Measurements from ENCODE around the gene LRP1. TPM values are rescaled to one million over a fixed set of nuclear protein-coding genes. Genes with fewer than 3 reads are reported as not detected.

The LRP1 gene
- total RNA-seq, 1 donor from 2014 or later, result 0.95 TPM

- ATAC-seq (ENCODE audit: low read depth) (no peak), DNase-seq (no peak)
- Mint-ChIP-seq H3K4me1 (peaks cover 88% of the 10 kb centered on the region), H3K36me3 (ENCODE audit: low read depth) (peaks cover 54% of the 10 kb centered on the region), H3K27me3 (no peaks in the 10 kb centered on the region), H3K4me3 (peak overlapping the region; percentile 98), H3K9me3 (no peaks in the 10 kb centered on the region), H3K27ac (peak overlapping the region; percentile 97)
- intact Hi-C loops (cut with micrococcal nuclease), result no loop called here
- ChIA-PET POLR2A (interaction anchor here (3.9 to 10.6 kb wide), 2 partner anchors 8 to 15 kb away, joined by 65 to 268 read pairs; partner anchors contain the start of gene NXPH4), CTCF (interaction anchor here (2.6 to 20.9 kb wide), 2 partner anchors 8 to 15 kb away, joined by 35 to 390 read pairs; partner anchors contain the start of gene NXPH4)
- TF ChIP-seq, protein P1, sequence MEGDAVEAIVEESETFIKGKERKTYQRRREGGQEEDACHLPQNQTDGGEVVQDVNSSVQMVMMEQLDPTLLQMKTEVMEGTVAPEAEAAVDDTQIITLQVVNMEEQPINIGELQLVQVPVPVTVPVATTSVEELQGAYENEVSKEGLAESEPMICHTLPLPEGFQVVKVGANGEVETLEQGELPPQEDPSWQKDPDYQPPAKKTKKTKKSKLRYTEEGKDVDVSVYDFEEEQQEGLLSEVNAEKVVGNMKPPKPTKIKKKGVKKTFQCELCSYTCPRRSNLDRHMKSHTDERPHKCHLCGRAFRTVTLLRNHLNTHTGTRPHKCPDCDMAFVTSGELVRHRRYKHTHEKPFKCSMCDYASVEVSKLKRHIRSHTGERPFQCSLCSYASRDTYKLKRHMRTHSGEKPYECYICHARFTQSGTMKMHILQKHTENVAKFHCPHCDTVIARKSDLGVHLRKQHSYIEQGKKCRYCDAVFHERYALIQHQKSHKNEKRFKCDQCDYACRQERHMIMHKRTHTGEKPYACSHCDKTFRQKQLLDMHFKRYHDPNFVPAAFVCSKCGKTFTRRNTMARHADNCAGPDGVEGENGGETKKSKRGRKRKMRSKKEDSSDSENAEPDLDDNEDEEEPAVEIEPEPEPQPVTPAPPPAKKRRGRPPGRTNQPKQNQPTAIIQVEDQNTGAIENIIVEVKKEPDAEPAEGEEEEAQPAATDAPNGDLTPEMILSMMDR (IDR thresholded peaks at IDR 0.05), result no peak
Measured at GRCh38 chr12:57231276-57232021, 103.2 kb downstream of the LRP1 start.

- ChIA-PET POLR2A (interaction anchor here (3.9 kb wide), 1 partner anchor 16 kb away, joined by 65 read pairs; the partner anchor contains the start of gene NXPH4), CTCF (interaction anchor here (2.4 to 20.9 kb wide), 2 partner anchors 11 to 16 kb away, joined by 9 to 390 read pairs; partner anchors contain the start of gene NXPH4)
- Mint-ChIP-seq H3K27ac (no peak overlapping the region), H3K27me3 (no peaks in the 10 kb centered on the region), H3K36me3 (ENCODE audit: low read depth) (peaks cover 54% of the 10 kb centered on the region), H3K4me1 (peaks cover 90% of the 10 kb centered on the region), H3K4me3 (peak overlapping the region; percentile 98), H3K9me3 (no peaks in the 10 kb centered on the region)
- intact Hi-C loops (cut with micrococcal nuclease), result no loop called here
- no peak for DNase-seq
- TF ChIP-seq, protein P1 (IDR thresholded peaks at IDR 0.05), result no peak
- no peak for ATAC-seq (ENCODE audit: low read depth)
Measured at GRCh38 chr12:57232156-57232756, 104.0 kb downstream of the LRP1 start.

GRCh38 chr12:57233357-57234232, 105.3 kb downstream of the LRP1 start:
- peaks cover 94% of the 10 kb centered on the region for H3K4me1 Mint-ChIP-seq
- peak overlapping the region; percentile 96 for H3K27ac Mint-ChIP-seq
- DNase-seq, result no peak
- ATAC-seq (ENCODE audit: low read depth), result no peak
- ChIA-PET CTCF (interaction anchor here (2.4 to 20.9 kb wide), 2 partner anchors 9 to 18 kb away, joined by 9 to 390 read pairs; partner anchors contain the start of gene NXPH4), POLR2A (interaction anchor here (0.9 to 1.3 kb wide), 3 partner anchors 9 to 122 kb away, joined by 3 to 4 read pairs (median 4); partner anchors contain the start of gene STAT6)
- intact Hi-C loops (cut with micrococcal nuclease), result loop anchor here (1.0 kb wide), 1 partner anchor 7 kb away; no protein-coding TSS in a partner anchor
- TF ChIP-seq, protein P1 (IDR thresholded peaks at IDR 0.05), result no peak
- no peaks in the 10 kb centered on the region for H3K9me3 Mint-ChIP-seq
- peaks cover 5% of the 10 kb centered on the region for H3K27me3 Mint-ChIP-seq
- peaks cover 54% of the 10 kb centered on the region for H3K36me3 Mint-ChIP-seq (ENCODE audit: low read depth)
- peak overlapping the region; percentile 80 for H3K4me3 Mint-ChIP-seq

GRCh38 chr12:57234233-57234570, 105.9 kb downstream of the LRP1 start:
- H3K27me3 Mint-ChIP-seq, result peaks cover 8% of the 10 kb centered on the region
- ATAC-seq (ENCODE audit: low read depth) (no peak), DNase-seq (no peak)
- POLR2A ChIA-PET, result interaction anchor here (0.9 to 1.3 kb wide), 3 partner anchors 8 to 123 kb away, joined by 3 to 4 read pairs (median 4); partner anchors contain the start of gene STAT6
- no peaks in the 10 kb centered on the region for H3K9me3 Mint-ChIP-seq
- peak overlapping the region; percentile 96 for H3K27ac Mint-ChIP-seq
- H3K4me3 Mint-ChIP-seq, result peak overlapping the region; percentile 80
- H3K4me1 Mint-ChIP-seq, result peaks cover 93% of the 10 kb centered on the region
- intact Hi-C loops (cut with micrococcal nuclease), result loop anchor here (1.0 kb wide), 1 partner anchor 8 kb away; no protein-coding TSS in a partner anchor
- TF ChIP-seq, protein P1 (IDR thresholded peaks at IDR 0.05), result no peak
- CTCF ChIA-PET, result interaction anchor here (2.4 to 20.9 kb wide), 2 partner anchors 9 to 18 kb away, joined by 9 to 390 read pairs; partner anchors contain the start of gene NXPH4
- H3K36me3 Mint-ChIP-seq (ENCODE audit: low read depth), result peaks cover 54% of the 10 kb centered on the region
